B cell (primary cell): ENCODE results near the gene PACSIN2. TPM values are rescaled to one million over a fixed set of nuclear protein-coding genes. Genes with fewer than 3 reads are reported as not detected.
A peak's percentile ranks its signal among the peaks of the same experiment; 100 is the strongest.
"Not testable (repeated sequence)": the region's sequence is repeated elsewhere in the genome, so short reads cannot be mapped to it uniquely, and the experiment has no call there.

ENCODE experiments used
- ATAC-seq: fragments of 200-7000 bp; cut with Tn5 transposase; one replicate; pipeline ENCODE4 v1.10.0; 2021; ENCODE audit warnings: low read depth, mild to moderate bottlenecking, moderate number of reproducible peaks, moderate library complexity
- CTCF ChIA-PET: fragments of 350-600 bp; sonication (Branson Sonifier 250); formaldehyde crosslinking; loops from one replicate; lab custom pipeline; 2021; ENCODE audit warnings: antibody characterized with exemption, inconsistent platforms; lab: Charles Lee
- POLR2A ChIA-PET: fragments of 350-600 bp; sonication (Branson Sonifier 250); formaldehyde crosslinking; loops from one replicate; lab custom pipeline; 2021; ENCODE audit warnings: antibody characterized with exemption; lab: Charles Lee
- DNase-seq: peaks from one replicate; pipeline ENCODE4 v3.0.0; 2013
- H2AFZ ChIP-seq: 2 replicates; pipeline ENCODE4 v1.6.1; 2012; ENCODE audit warnings: mild to moderate bottlenecking, low read depth, low read length; ENCODE audit not compliant: insufficient read depth, poor library complexity, severe bottlenecking
- H3K27ac ChIP-seq, 2 donors: 1 replicate in 1 of 2; 2 replicates in 1 of 2; pipeline ENCODE4 v1.5.1; 2012 to 2013; ENCODE audit warnings: low read length in 2 of 2, mild to moderate bottlenecking in 2 of 2, moderate library complexity in 1 of 2
- H3K27me3 ChIP-seq, 4 experiments: fragments of 200-600 bp in 1 of 4; sonication (generic) in 1 of 4; replicated peaks in 1 of 4; 1 replicate in 2 of 4; 2 replicates in 2 of 4; pipeline versions ENCODE4 v1.6.1 to v1.7.0; 2013 to 2016; ENCODE audit warnings: low read length in 3 of 4, mild to moderate bottlenecking in 2 of 4, mixed read lengths in 1 of 4, moderate library complexity in 1 of 4; ENCODE audit not compliant: insufficient read depth in 4 of 4, control insufficient read depth in 3 of 4; ENCODE audit errors: control extremely low read depth in 1 of 4
- H3K36me3 ChIP-seq, 2 experiments: replicated peaks in 1 of 2; 1 replicate in 1 of 2; 2 replicates in 1 of 2; pipeline versions ENCODE4 v1.6.1 to v1.7.1; 2013; ENCODE audit warnings: low read length in 1 of 2; ENCODE audit not compliant: insufficient read depth in 2 of 2, control insufficient read depth in 1 of 2; ENCODE audit errors: control extremely low read depth in 1 of 2, extremely low read depth in 1 of 2
- H3K4me1 ChIP-seq, 2 donors: fragments of 200-600 bp in 1 of 2; sonication (generic) in 1 of 2; 1 replicate in 1 of 2; 2 replicates in 1 of 2; pipeline versions ENCODE4 v1.5.1 to v1.6.1; 2013 to 2017; ENCODE audit warnings: low read length in 2 of 2; ENCODE audit not compliant: control insufficient read depth in 2 of 2, insufficient read depth in 2 of 2
- H3K4me2 ChIP-seq: replicated peaks from 2 replicates; pipeline ENCODE3; 2012; ENCODE audit warnings: mild to moderate bottlenecking, low read depth, low read length; ENCODE audit not compliant: poor library complexity, severe bottlenecking
- H3K4me3 ChIP-seq, 5 experiments: fragments of 200-600 bp in 1 of 5; sonication (generic) in 1 of 5; 1 replicate in 3 of 5; 2 replicates in 2 of 5; pipeline versions ENCODE4 v1.5.1 to v1.7.0; 2011 to 2016; ENCODE audit warnings: low read length in 4 of 5, mild to moderate bottlenecking in 4 of 5, low read depth in 2 of 5, control low read depth in 1 of 5, moderate library complexity in 1 of 5; ENCODE audit not compliant: insufficient read depth in 1 of 5; ENCODE audit errors: control extremely low read depth in 1 of 5, extremely low read depth in 1 of 5
- H3K79me2 ChIP-seq: fragments of 200-600 bp; sonication (generic); one replicate; pipeline ENCODE4 v1.6.0; 2016; ENCODE audit warnings: low read length; ENCODE audit not compliant: control insufficient read depth, insufficient read depth
- H3K9ac ChIP-seq: fragments of 200-600 bp; sonication (generic); 2 replicates; pipeline ENCODE4 v1.6.1; 2017; ENCODE audit warnings: mild to moderate bottlenecking, low read length, moderate library complexity
- H3K9me3 ChIP-seq, 3 donors: one replicate each; pipeline versions ENCODE4 v1.6.1 to v1.7.1; 2013; ENCODE audit warnings: low read length in 2 of 3; ENCODE audit not compliant: control insufficient read depth in 2 of 3, insufficient read depth in 1 of 3; ENCODE audit errors: control extremely low read depth in 1 of 3
- H4K20me1 ChIP-seq: 2 replicates; pipeline ENCODE4 v1.6.0; 2012; ENCODE audit warnings: mild to moderate bottlenecking, low read length; ENCODE audit not compliant: insufficient read depth, control insufficient read depth, poor library complexity, severe bottlenecking
- H3K27ac Mint-ChIP-seq: one replicate; pipeline ENCODE4 v1.8.0; 2021; ENCODE audit warnings: mixed read lengths
- H3K27me3 Mint-ChIP-seq: one replicate; pipeline ENCODE4 v1.8.0; 2021; ENCODE audit warnings: mixed read lengths
- H3K4me1 Mint-ChIP-seq: one replicate; pipeline ENCODE4 v1.8.0; 2021; ENCODE audit warnings: mixed read lengths
- H3K4me3 Mint-ChIP-seq: one replicate; pipeline ENCODE4 v1.8.0; 2021; ENCODE audit warnings: mixed read lengths
- H3K9me3 Mint-ChIP-seq: one replicate; pipeline ENCODE4 v1.8.0; 2022; ENCODE audit warnings: mixed read lengths; ENCODE audit not compliant: insufficient read depth
- CTCF ChIP-seq: fragments of 200-600 bp; IDR thresholded peaks from one replicate; pipeline ENCODE4 v1.8.0; 2022; ENCODE audit warnings: antibody characterized with exemption, mild to moderate bottlenecking
- EZH2 ChIP-seq: IDR thresholded peaks from 2 replicates; pipeline ENCODE4 v1.6.1; 2012; ENCODE audit warnings: borderline replicate concordance, low read depth, mild to moderate bottlenecking, moderate library complexity, low read length; ENCODE audit not compliant: insufficient read depth, poor library complexity, severe bottlenecking
- WGBS: methylation state at CpG from one replicate; pipeline ENCODE4 v1.1.5; 2013; ENCODE audit warnings: missing lambda C conversion rate; ENCODE audit not compliant: insufficient coverage; 5-methylcytosine and 5-hydroxymethylcytosine counted together
- intact Hi-C: fragments of 100-400 bp; cut with micrococcal nuclease; formaldehyde crosslinking; loops from one replicate; pipeline ENCODE4 v1.10.0; 2022
- polyA plus RNA-seq: library from polyadenylated mRNA; depleted of rRNA; stranded (reverse); fragments of >200 nt; gene quantifications from 2 replicates; pipeline ENCODE4 v1.2.3, GENCODE V29; 2012
- total RNA-seq, 2 donors: library from RNA; stranded (reverse); fragments of 120-200 nt in 1 of 2; gene quantifications; 1 replicate in 1 of 2; 2 replicates in 1 of 2; pipeline versions ENCODE4 v1.2.3 to v1.2.4, GENCODE V29; 2013 to 2022

Gene PACSIN2
- total and polyA plus RNA-seq, 2 donors (not counting 1 experiment from before 2014, with no cell fraction given): 26.9 to 59.3 TPM

DNA sequence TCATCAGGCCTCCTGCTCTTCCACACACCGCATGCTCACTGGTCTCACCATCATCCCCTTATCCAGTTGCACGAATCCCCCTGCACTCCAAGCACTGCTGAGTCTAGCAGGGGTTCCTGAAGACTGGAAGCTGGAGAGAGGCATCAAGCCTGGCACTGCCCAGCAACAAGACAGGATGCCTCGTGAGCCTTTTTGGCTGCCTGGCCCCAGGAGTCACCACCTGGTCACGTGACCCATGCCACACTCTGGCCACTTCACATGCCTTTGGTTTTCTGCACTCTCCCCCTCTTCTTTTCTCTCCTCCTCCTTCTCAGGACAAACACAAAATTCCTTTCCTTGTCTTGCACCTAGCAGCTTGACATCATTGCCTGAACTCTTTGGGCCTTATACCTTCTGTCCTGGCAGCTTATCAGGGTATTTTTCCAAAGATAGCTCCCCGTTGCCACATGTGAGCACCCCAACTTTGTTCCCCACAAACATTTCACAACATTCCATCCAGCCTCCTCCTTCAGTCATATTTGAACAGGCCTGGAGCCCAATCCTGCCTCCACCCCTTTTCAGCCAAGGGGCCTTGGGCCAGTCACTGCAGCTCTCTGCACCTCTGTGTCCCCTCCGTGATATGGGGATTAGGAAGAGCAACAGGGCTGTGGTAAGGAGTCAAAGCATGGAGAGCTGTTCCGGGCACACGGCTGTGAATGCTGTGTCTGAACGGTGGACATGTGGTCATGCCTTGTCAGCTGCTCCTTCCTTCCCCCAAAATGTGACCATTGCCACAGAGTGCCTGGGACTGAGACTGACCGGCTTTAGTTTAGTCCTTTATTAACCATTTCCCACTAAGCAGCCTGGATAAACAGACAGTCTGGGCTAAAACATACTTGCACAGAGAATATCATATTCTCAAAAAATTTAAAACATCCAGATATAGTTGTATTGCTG, 2.8 kb upstream of the PACSIN2 start:
- 88% methylated on average over 7 of the region's 10 CpGs for WGBS
- ATAC-seq (no peak), DNase-seq (no peak)
- Mint-ChIP-seq H3K4me3 (no peak overlapping the region), H3K4me1 (peaks cover 21% of the 10 kb centered on the region), H3K27me3 (no peaks in the 10 kb centered on the region), H3K27ac (peak overlapping the region; percentile 50), H3K9me3 (no peaks in the 10 kb centered on the region)
- H3K9me3 ChIP-seq: no peaks in the 10 kb centered on the region
- H3K9ac ChIP-seq: no peak overlapping the region
- TF ChIP-seq CTCF (no peak), EZH2 (no peak)
- ChIA-PET POLR2A (interaction anchor here (1.2 kb wide), 1 partner anchor 10 kb away, joined by 3 read pairs; no protein-coding TSS in a partner anchor), CTCF (no interaction called here)
- intact Hi-C loops: no loop called here
- H3K4me3 ChIP-seq: no peak overlapping the region
- H3K36me3 ChIP-seq: no peaks in the 10 kb centered on the region
- peaks cover 13 to 19% of the 10 kb centered on the region in 2 donors for H3K4me1 ChIP-seq
- H3K79me2 ChIP-seq: peaks cover 27% of the 10 kb centered on the region
- H3K27me3 ChIP-seq: no peaks in the 10 kb centered on the region
- H3K27ac ChIP-seq: no peak overlapping the region
- H3K4me2 ChIP-seq: no peak overlapping the region
- H2AFZ ChIP-seq: no peak overlapping the region
- H4K20me1 ChIP-seq: peaks cover 14% of the 10 kb centered on the region

- POLR2A ChIA-PET, H3K4me3 Mint-ChIP-seq, H3K27me3 ChIP-seq, H3K4me3 ChIP-seq, H2AFZ ChIP-seq, DNase-seq, H3K27ac ChIP-seq, H3K9me3 Mint-ChIP-seq, H3K27ac Mint-ChIP-seq, intact Hi-C loops, ATAC-seq, H3K9me3 ChIP-seq, H3K36me3 ChIP-seq, H3K27me3 Mint-ChIP-seq, H3K9ac ChIP-seq: not testable (repeated sequence)
- Histone ChIP-seq H3K4me2 (peak overlapping the region; percentile 99), H3K79me2 (peaks cover 43% of the 10 kb centered on the region), H3K4me1 (peaks cover 13 to 19% of the 10 kb centered on the region in 2 donors), H4K20me1 (peaks cover 22% of the 10 kb centered on the region)
- H3K4me1 Mint-ChIP-seq: peaks cover 27% of the 10 kb centered on the region
- CTCF ChIA-PET: interaction anchor here (1.1 to 1.4 kb wide), 2 partner anchors 18 to 85 kb away, joined by 3 to 4 read pairs; no protein-coding TSS in a partner anchor
- 89% methylated on average over 5 of the region's 5 CpGs for WGBS
Observed at GRCh38 chr22:43016150-43016549, 1.2 kb upstream of the PACSIN2 start.
